GM21619 (cell line): Measurements from ENCODE around the gene RAB31.
"Not testable (repeated sequence)": the region's sequence is repeated elsewhere in the genome, so short reads cannot be mapped to it uniquely, and the experiment has no call there.

Experiments
- ATAC-seq: cut with Tn5 transposase; IDR thresholded peaks from one replicate; pipeline ENCODE4 v1.9.1; 2021; ENCODE audit not compliant: unreplicated experiment

Gene RAB31, protein sequence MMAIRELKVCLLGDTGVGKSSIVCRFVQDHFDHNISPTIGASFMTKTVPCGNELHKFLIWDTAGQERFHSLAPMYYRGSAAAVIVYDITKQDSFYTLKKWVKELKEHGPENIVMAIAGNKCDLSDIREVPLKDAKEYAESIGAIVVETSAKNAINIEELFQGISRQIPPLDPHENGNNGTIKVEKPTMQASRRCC

DNA sequence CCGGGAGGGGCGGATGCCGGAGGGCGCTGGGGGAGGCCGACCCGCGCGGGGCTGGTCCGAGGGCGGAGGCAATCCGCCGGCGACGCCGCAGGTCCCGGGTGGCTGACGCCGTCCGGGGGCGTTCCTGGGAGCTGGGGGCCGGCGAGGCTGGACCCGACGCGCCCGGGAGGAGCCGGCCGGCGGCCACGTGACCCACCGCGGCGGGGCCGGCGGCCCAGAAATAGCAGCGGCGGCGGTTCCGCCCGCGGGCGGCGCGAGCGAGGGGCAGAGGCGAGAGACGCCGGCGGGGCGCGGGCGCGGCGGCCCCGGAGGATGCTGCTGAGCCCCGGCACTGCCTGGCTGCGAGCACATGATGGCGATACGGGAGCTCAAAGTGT is at the start of gene RAB31:
TSS of gene RAB31 (plus strand) at position 245 of the 377 bp plus-strand sequence. CDS start at position 350, 105 bp downstream.
- peak; percentile 37 for ATAC-seq

GRCh38 chr18:9659499-9660375 is 48.4 kb upstream of the RAB31 start:
- ATAC-seq = no peak

DNA sequence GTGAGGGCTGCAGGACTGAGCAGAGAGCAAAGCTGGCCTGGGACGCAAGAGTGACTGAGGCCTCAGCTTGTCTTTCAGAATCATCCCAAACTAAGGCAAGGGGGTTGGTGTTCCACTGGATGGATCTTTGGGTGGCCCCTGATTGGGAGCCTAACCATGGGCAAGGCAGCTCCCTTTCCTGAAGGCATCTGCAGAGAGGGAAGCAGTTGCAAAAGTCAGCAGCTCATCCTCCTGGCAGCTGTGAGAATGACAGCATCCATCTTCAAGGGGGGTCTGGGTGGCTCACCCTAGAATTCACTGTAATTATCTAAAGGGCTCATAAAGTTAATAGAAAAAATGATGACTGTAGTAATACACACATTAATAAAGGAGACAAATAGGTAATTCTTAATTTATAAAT is 46.5 kb upstream of the RAB31 start:
- no peak for ATAC-seq

DNA sequence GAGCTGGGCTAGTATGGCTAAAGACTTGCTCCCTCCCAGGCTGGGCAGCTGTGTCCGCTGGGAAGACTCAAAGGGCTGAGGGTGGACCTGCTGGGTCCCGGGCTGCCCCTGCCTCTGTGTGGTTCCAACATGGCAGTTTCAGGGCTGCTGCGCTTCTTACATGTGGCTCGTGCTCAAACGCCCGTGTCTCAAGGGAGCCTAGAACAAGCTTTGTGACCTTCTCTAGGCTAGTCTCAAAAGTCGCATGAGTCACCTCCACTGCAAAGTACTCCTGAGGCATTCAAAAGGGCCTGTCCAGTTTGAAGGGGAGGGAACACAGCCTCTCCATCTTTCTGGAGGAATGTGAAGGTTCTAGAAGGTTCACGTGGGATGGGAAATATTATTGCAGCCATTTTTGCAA is 44.7 kb upstream of the RAB31 start:
- ATAC-seq = no peak

GRCh38 chr18:9665314-9665713 is 42.8 kb upstream of the RAB31 start:
- ATAC-seq = no peak

DNA sequence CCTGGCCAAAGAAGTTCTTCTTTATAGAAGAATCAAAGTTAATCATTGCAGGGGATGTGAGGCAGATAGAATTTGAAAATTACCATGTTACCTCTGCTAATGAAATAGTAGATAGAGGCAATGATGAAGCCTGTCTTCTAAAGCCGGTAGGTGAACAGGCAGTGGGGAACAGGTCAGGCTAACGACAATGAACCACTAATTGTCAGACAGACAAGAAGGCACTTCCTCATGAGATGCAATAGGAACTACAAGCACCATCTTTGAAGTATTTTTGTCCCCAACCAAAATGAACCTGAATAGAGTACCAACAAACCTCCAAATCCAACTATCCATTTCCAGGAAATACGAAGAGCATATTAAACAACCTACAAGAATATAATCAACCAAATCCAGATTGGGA is 41.6 kb upstream of the RAB31 start:
- ATAC-seq = no peak

DNA sequence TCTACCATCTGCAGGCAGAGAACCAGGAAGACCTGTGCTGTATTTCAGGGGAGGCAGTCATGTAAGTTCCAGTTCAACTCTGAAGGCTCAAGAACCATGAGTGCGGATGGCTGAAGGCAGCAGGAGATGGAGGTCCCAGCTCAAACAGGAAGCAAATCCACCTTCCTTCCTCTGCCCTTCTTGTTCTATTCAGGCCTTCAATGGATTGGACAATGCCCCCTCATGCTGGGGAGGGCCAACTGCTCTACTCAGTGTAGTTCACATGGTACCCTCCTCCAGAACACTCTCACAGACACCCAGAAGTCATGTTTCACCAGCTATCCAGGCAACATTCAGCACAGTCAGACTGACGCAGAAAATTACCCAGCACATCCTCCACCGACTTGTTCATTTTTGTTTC is 39.1 kb upstream of the RAB31 start:
- ATAC-seq = no peak

GRCh38 chr18:9671214-9671613 is 36.9 kb upstream of the RAB31 start:
- ATAC-seq = no peak

DNA sequence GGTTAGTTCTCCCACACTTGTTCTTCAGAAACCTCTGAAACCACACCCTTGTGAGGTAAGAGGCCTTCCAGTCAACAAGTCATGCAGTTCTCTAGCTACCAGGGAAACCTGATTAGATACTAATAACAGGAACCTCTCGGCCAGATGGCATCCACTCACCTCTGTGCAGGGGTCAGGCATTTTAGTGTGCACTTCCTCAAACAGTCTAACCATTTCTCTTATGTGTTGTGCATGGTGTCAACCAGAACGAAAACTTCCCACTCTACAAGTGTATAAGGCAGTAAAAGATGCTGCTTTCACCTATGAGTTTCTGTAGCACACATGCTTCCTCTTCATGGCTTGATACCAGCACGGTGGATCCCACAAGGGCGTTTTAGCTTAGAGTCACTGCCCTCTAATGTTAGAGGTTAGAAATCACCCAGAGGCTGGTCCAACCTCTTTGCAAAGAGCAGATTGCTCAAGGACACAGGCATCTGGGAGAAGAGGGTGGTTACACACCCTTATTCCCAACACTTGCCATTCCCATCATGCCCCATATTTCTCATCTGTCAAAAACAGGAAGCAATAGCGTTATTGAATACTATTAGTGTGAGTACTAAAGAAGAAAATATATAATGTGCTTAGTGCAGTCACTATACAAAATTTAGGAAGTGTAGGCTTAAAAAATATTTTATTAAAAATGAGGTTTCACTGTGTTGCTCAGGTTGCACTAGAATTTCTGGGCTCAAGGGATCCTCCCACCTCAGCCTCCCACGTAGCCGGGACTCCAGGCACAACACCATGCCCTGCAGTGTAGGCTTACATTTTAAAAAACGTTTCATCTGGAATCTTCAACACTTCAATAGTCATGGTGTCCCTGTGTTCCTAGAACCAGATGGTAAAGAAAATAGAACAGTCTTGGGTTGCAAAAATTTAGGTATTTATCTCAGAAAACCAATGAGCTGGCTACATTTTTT is 34.5 kb upstream of the RAB31 start:
- peak; percentile 98 for ATAC-seq

DNA sequence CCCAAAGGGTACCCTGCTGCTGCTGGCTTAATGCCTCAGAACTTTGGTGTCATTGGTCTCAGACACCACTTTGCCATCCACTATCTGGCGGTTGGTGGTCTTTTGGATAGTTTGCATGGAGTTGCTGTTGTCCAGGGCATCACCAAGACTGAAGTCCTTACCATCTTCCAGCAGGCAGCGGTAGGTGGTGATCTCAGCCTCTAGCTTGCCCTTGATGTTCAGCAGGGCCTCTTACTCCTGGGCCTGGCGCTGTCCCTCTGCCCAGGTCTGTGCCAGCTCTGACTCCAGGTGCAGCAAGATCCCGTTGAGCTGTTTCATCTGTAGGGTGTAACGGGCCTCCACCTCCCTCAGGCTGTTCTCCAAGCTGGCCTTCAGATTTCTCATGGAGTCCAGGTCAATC is 29.9 kb upstream of the RAB31 start:
- ATAC-seq = not testable (repeated sequence)

- no peak for ATAC-seq
These were observed 29.0 kb upstream of the RAB31 start for GRCh38 chr18:9679125-9679524.

DNA sequence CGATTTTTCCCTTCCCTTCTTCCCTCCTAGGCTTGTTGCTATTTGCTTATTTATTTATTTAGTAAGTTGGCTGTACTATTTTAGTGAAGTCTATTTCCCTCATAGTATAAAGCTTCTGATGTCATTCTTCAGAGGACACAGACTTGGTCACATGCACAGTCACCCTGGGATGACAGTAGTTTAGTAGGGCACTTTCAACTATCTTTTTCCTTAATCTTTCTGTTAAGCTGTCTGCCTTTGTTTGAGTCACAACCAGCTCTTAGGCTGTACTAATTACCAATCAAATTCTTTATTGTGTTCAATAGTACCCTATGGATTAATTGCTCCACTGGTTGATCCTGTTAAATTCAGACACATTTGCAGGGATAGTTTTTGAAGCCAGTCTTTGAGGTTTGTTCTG is 26.9 kb upstream of the RAB31 start:
- no peak for ATAC-seq

- no peak for ATAC-seq
These were observed 25.5 kb upstream of the RAB31 start for GRCh38 chr18:9682572-9682971.

- no peak for ATAC-seq
These were observed 24.4 kb upstream of the RAB31 start for GRCh38 chr18:9683418-9684396.

- ATAC-seq = no peak
These were observed 23.1 kb upstream of the RAB31 start for GRCh38 chr18:9684881-9685614.

GRCh38 chr18:9685615-9685890 is 22.5 kb upstream of the RAB31 start:
- no peak for ATAC-seq

GRCh38 chr18:9688036-9688741 is 19.9 kb upstream of the RAB31 start:
- ATAC-seq = no peak

- no peak for ATAC-seq
These were observed 18.8 kb upstream of the RAB31 start for GRCh38 chr18:9689253-9689652.
